ENCODE measurements around the gene SH3TC1.

The SH3TC1 gene

DNA sequence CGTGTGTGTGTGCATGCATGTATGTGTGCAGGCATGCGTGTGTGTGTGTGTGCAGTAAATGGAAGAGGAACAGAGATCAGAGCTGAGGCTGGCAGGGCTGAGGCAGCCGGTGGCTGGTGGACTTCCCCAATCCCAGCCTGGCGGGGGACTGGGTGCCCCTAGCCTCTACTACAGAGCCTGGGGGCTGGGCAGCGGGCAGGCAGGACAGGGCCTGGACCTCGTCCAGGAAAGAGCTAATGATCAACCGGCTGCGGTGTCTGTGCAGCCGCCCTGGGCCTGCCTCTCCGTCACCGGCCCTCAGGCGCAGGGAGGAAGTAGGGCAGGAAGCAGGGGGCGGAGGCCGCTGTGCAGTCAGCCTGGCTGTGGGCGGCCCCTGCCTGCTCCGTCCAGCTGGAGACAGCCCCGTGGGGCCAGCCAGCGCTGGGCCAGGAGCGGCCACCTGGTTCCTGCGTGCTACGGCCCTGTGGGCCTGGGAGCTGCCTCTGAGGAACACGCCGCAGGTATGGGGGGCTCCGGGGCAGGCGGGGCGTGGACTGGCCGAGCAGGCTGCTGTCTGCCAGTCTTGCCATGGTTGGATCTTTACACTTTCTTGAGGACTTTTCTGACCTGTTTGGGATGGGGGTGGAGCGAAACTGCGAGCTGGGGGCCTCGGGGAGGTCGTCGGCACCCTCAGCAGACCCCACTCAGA lies at the start of gene SH3TC1:
TSS of gene SH3TC1 (plus strand) at position 385 of the 688 bp plus-strand sequence. CDS start 5,905 bp downstream, outside the sequence.
- DNase-seq, result peak; percentile 86

DNA sequence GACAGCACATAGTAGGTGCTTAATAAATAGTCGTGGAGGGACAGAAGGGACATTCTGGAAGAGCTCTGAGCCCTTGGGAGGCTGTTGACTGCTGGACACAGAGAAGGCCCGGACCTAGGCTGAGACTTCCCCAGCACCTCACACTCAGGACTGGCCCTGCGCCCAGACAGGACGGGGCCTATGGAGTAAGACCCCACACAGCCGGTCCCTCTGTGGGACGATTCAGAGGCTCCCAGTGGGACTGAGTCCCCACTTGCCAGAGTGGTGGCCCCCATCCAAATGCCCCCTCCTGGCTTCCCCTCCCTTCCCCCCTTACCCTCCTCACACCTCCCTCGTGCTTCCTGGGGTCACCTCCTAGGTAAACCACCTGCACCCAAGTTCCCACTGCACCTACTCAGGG lies 49.4 kb upstream of the SH3TC1 start:
- no peak for DNase-seq

DNA sequence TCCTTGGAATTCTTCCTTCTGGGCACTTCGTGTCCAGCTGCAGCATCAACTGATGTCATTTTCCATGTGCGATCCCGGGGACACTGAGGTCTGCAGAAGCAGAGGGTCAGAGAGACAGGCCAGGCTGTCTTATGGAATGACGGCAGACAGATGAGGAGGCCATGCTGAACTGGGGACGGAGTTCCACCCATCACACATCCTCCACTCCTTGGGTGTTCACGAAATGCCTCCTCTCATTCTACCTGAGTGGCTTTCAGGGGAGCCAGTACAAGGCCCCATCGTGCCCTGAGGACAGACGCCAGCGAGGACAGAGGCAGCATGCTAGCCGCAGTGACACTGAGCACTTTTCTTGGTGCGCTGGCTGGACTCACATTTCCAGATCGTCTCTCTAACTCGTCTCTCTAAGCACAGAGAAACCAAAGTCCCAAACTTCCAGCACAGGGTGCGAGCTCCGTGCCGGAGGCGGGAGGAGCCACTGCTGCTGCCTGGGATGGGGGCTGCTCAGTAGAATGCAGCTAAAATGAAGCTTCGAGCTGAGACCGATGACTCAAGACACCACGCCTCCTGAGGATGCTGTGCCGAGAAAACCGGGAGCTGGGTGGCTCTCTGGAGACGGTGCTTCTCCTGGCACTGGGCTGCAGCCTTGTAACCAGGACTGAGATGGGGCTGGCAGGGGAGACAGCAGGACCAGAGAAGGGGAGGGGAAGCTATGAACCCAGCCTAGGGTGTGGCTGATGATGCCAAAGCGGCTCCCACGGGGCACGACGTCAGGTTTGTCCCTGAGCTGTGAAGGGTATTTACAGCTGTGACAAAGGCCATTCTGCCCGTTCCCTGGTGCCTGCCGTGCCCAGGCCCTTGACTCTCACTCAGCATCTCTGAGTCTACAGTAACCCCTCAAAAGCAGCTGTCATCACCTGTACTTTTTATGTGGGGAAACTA lies 48.7 kb upstream of the SH3TC1 start:
- no peak for DNase-seq

DNA sequence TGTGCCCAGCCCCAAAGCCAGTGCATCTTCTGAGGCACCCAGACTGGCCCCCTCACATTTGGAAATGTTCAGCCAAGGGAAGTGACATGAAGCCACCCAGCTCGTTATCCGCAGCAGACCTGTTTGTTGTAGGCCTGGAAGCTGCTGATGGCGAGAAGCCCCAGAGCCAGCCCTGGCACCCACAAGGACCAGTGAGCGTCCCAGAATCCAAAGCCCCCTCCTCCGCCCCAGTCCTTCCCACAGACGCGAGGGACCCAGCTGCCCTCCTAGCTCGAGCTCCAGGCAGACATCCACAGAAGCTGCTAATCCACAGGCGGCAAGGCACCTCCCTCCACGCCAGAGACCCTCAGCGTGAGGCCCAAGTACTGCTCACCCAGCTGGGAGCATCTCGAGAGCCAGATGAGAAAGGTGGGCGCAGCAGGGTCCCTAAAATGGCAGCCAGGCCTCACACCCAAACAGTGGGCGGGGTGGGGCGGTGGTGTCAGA lies 47.9 kb upstream of the SH3TC1 start:
- no peak for DNase-seq

DNA sequence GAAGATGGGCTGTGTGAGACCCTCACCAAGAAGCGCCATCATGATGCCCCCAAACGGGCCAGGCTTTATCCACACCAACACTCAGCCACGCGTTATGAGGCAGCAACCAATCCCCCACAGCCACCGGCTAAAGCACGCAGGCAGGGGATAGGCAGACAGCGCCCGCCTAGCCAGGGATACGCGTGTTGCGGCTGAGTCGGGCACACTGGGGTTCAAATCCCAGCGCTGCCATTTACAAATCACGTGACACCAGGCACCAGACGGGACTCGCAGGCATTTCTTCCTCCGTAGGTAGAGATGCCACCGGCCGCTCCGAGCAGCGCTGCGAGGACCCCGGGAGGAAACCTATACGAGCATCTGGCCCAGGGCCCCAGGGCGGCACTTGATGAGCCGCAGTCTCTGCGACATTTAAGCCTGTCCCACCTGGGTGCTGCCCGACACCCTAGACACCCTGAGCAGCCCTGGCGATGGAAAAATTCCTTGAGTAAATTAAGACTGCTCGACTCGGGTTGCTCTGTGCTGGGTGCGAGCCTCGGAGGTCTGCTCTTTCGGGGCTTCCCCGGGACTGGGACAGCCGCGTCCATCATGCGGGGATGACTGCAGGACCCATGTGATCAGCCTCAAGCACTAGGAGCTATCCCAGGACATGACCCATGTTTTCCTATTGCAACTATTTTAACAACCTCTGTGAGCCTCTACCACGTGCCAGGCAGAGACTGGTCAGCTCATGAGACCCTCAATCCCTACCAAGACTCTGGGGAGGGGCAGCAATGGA lies 46.8 kb upstream of the SH3TC1 start:
- no peak for DNase-seq

DNA sequence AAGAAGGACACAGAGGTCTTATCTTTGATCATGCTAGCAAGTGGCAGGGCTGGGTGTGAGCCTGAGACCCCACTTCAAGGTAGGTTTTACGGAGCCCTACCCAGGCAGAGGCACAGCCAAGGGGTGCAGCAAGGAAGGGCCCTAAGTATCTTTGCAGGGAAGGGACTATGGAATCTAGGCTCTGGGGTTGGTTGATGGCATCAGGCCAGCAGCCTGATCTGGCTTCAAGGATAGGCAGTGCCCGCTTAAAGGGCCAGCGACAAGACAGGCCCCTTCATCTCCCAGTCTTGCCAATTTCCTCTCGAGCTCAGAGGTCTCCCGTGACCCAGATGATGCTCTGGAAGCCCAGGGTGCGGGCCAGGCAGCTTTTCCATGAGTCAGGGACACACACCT lies 46.2 kb upstream of the SH3TC1 start:
- DNase-seq, result no peak

DNA sequence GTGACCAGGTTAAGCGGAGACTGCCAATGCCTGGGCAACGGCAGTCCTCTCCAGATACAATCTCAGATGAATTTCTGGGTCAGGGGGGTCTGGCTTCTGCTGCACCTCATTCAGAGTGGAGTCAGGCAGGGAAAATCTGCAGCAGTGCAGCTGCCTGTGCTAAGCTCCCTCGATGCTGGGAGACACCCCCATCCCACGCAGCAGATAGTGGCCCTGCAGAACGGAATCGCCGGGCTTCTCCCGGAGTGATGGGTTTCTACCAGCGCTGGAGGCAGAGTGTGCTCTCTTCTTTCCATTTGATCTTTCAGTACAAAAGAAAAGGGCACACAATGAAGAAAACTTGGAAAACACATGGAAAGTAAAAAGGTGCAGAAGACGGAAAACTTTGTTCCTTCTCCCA lies 45.6 kb upstream of the SH3TC1 start:
- no peak for DNase-seq

DNA sequence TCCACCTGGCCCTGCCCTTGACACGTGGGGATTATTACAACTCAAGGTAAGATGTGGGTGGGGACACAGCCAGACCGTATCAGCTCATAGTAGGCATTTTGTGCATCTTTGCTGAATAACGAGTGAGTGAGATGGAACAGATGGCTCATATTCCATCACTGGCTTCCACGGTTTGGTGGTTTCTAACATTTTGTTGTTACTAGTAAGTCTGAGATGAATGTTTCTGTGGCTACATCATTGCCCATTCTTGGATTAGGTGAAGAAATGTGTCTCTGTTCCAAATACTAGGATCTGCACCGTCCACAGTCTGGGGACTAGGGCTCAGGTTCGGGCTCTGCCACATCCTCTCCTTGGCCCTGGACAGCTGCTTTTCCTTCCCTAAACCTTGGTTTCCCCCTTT lies 44.0 kb upstream of the SH3TC1 start:
- no peak for DNase-seq

DNA sequence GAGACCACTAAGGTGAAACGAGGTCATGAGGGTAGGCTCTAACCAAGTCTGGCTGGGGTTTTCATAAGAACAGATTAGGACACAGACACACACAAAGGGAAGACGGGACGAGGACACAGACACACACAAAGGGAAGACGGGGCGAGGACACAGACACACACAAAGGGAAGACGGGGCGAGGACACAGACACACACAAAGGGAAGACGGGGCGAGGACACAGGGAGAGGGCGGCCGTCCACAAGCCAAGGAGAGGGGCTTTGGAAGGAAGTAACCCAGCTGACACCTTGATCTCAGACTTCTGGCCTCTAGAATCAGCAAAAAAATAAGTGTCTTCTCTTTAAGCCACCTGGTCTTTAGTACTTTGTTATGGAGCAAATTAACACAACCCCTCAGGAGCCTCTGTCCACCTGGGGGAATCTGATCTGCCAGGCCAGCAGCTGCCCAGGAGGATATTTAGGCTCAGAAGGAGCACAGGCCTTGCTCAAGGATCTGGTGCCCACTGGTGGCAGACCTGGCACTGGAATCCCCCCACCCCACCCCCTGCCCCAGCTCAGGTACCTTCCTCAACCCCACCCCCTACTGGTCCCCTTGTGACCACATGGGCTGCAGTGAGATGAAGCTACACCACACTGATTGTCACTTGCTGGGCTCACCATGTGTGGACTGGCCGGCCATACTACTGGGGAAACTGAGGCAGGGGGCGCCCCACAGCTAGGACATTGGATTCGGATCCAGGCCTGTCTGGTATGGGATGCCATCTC lies 43.2 kb upstream of the SH3TC1 start:
- DNase-seq, result no peak

DNA sequence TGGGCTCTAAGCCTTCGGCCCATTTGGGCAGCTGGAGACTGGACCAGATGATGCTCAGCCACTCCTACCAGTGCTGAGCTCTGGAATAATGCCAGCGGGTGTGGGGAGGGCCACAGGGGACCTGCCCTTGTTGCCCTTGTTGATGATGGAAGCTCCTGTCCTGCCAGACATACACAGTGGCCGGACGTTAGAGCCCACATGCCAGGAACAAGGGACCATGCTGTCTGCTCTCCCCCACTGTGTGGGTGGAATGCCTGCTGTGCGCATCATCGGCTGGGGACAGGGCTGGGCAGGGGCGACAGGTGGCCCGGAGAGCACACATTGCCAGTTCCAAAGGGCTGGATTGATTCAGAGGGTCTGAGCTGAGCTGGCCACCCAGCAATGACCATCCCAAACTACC lies 42.5 kb upstream of the SH3TC1 start:
- DNase-seq, result no peak

DNA sequence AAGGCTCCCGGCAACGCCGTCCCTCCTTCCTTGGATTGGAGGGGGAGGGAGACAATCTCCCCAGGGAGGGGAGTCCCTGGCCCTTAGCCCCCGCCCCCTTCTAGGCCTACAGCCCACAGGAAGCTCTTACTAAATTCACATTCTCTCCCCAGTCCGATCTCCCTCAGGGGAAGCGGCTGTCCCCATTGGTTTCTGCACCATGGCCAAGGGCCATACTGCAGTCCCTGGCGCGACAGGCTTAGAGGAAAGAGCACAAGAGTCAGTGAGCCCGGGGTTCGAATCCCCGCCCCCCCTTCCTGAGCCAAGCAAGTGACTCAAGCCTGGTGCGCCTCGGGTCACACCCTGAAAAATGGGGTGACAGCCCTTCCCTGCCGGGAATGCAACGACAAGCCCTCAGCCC lies 41.6 kb upstream of the SH3TC1 start:
- DNase-seq, result no peak

DNA sequence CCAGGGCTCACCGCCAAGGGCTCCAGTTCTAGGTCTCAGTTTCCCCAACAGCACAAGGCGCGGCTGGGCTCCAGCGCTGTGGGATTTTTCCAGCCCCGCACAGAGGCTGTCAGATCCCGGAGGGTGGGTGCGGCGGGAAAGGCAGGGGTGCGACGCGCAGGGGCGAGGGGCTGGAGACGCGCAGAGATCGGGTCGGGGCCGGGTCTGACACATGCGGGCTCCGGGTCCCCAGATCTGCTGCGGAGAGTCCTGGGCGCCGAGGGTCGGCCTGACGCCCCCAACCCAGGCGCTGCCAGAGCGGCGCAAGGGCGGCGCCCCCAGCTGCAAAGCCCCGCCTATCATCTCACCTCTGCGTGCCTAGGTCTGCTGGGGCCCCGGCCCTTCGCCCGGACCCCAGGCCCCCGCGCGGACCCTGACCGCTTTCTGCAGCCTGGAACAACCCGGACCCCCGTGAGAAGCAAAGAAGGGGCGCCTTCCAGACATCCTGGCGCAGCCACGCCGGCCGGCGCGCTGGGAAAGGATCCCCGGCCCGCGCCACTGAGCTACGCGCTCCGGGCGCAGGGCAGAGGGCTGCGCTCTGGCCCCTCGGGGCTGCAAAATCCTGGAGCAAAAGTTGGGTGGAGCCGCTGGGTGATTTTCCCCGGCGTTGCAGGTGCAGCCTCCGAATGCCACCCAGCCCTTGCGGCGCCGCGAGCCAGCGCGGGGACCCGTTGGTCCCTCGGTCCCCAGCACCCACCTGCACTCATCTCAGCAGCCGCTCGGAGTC lies 41.0 kb upstream of the SH3TC1 start:
- no peak for DNase-seq

DNA sequence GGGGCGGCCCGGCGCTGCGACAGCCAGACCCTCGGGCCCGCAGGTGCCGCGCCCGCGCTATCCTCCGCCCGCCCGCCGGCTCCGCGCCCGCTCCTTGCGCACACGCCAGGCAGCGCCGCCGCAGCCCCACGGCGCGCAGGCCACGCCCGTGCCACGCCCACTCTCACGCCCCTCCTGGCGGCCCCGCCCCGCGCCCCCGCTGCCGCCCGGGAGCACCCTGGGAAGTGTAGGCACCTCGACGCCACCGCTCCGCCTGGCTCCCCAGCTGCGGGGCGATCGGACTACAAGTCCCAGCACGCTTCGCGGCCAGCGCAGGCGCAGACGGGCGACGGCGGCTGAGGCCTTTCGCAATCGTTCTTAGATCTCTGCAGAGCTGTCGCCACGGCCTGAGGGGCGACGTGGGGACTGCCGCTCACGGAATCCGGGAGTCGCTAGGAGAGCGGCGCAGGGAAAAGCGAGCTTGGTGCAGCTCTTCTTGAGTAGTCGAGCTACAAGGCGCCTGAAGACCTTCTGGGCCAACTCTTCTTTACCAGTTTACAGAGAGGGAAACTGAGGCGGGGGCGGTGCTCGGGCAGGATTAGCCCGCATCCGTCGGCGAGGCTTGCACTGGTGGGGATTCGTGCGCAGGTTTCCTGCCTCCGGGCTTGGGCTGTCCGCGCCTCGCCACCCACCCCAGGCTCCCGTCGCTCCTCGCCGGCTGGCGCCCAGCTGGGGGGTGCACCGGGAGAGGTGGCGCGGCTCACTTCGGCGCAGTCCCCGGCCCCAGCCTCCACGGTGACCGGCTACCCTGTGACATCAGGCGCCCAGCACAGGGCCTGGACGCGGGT lies 40.2 kb upstream of the SH3TC1 start, which contains the start of gene ABLIM2:
TSS of gene ABLIM2 (minus strand) at position 104 of the 827 bp plus-strand sequence. CDS start 124 bp downstream, outside the sequence.
- DNase-seq, result peak; percentile 89

DNA sequence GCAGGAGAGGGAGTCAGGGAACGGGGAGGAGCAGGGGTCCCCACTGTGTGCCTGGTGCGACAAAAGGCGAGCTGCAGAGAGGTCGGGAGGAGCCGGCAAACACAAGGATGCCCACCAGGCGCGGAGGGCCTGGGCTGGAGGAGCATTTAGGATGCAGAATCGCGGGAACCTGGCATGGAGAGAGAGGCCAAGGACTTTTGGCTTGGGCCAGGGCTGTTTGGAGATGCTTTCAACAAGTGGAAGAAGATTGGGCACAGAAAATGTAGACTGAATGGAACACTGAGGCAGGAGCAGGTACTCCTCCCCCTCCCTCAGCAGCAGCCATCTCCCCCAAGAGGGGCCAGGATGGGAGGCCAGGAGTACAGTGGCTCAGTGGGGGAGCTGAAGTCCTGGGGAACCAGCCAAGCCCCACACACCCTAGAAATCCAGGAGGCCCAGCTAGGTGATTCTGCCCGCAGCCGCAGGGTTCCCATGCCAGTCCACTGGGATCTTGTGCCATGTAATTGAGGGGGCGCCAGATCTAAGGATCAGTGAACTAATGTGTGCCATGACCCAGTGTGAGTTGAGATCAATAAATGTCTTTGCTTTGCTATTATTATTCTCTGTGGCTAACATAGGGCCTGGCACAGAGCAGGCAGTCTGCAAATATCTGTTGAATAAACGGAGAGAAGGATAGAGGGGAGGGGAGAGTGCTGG lies 39.4 kb upstream of the SH3TC1 start:
- no peak for DNase-seq

DNA sequence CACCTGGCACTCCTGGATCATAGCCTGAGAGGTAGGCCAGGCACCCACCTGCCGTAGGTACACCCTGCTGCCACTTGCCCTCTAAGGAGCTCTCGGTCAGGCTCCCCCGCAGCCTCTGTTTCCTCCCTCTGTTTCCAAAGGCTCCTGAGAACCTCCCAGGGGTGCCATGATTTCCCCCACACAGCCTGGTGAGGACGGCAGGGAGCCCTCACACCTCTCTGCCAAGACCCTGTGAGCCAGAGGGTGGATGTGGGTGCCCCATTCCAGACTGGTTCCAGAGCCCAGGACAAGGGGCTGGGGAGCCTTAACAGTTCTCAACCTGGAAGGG lies 38.9 kb upstream of the SH3TC1 start:
- no peak for DNase-seq

DNA sequence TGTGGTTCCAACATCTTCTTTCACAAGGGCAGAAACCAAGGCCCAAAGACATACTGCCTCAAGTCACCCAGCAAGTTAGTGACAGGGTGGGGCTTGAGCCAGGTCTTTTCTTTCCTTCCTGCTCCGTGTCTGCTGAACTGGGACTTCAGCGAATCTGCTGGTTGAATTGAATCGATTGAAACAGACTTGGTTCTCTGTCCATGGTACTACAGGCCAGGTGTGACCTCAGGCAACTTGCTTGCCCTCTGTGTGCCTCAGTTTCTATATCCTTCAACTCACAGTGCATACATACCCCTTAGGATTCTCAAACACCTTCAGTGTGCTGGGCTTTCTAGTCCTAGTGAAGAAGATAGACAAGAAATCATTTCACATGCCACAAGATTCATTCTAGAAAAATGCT lies 38.5 kb upstream of the SH3TC1 start:
- no peak for DNase-seq

DNA sequence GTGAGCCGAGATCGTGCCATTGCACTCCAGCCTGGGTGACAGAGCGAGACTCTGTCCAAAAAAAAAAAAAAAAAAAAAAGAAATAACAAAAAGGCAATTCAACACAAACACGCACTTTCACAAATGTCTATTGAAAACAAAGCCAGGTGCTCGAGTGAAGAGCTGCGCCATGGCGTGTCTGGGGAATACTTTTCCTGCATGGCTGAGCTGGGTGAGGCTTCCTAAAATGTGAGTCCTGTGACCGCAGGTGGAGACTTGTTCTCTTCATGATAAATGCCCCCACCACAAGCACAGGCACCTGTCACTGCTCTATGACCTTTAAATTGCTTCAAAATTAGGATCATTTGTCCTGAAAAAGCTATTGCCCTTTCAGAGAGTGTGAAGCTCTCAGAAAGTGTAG lies 36.5 kb upstream of the SH3TC1 start:
- no peak for DNase-seq

DNA sequence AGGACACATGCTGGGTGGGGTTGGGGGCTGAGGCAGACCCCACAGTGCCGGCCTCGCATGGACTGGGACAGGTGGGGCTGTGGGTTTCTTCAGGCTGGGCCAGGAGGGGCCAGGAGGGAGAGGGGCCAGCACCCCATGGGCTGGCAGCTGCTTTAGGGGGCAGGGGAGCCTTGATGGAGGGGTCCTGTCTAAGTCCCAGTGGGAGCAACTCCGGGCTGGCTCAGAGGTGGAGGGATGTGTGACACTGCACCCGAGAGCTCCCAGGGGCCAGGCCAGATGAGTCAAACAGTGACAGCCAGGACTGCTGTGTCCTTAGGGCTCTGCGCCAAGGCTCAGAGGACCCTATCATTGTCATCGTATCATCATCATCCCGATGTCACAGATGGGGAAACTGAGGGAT lies 36.1 kb upstream of the SH3TC1 start:
- DNase-seq, result no peak

DNA sequence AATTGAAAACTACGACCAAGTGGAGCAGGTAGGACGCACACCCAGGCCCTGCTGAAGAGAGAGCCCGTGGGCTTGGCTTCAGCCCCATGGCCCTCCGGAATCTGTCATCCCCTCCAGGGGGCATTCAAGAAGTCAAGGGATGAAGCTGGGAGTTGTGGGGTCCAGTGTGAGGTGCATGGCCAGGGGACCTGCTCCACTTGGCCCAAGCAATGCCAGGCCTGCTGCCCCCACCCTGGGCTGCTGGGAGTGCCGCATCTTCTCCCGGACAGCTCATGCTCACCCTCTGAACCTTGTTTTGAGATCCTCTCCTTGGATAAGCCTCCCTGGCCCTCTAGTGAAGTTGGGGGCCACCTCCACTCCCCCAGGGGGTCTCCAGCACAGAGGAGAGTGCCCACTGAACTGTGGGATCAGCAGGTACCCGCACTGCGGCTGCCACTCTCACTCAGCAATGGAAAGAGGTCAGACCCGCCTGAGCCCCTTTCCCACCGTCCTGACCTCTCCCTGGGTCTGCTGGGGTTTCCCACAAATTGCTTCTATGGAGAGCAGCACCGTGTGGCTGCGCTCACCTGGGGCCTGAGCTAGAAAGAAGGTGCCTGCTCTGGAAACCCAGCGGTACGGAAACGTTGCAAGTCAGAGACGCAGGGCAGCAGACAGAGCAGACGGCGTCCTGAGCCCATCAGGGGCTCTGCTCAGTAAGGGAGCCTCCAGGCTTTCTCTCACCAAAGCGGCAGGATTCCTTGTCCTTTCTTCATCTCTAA lies 35.5 kb upstream of the SH3TC1 start:
- no peak for DNase-seq

All from GF-D8 (cell line).